Cardiac muscle cell (in vitro differentiated cells and primary cell): Measurements from ENCODE around the gene TMEM203. TPM values are rescaled to one million over a fixed set of nuclear protein-coding genes. Genes with fewer than 3 reads are reported as not detected.

Experiments
- DNase-seq, 2 donors: peaks; one replicate each; pipeline versions ENCODE4 v3.0.0 to v3.0.0-alpha.2; 2010 to 2017; ENCODE audit warnings: low read depth in 1 of 2, low spot score in 1 of 2
- H3K27ac ChIP-seq: fragments of 200-600 bp; sonication (generic); 2 replicates; pipeline ENCODE4 v1.5.1; 2016
- H3K27me3 ChIP-seq: fragments of 200-600 bp; sonication (generic); 2 replicates; pipeline ENCODE4 v1.6.0; 2016; ENCODE audit warnings: control low read depth
- H3K36me3 ChIP-seq: fragments of 200-600 bp; sonication (generic); 2 replicates; pipeline ENCODE4 v1.5.1; 2016; ENCODE audit warnings: control low read depth
- H3K4me1 ChIP-seq: fragments of 200-600 bp; sonication (generic); 2 replicates; pipeline ENCODE4 v1.8.1; 2017; ENCODE audit warnings: low read depth, mild to moderate bottlenecking, mixed run types
- H3K4me3 ChIP-seq: fragments of 200-600 bp; sonication (generic); 2 replicates; pipeline ENCODE4 v1.5.1; 2016; ENCODE audit warnings: mild to moderate bottlenecking
- H3K9me3 ChIP-seq: fragments of 200-600 bp; sonication (generic); 2 replicates; pipeline ENCODE4 v1.5.1; 2017; ENCODE audit warnings: low read depth, mild to moderate bottlenecking, control low read depth
- polyA plus RNA-seq: library from polyadenylated mRNA; unstranded; fragments of >200 nt; fragmentation: Nextera tagmentation; extraction: Ambion mirVana; gene quantifications from 2 replicates; pipeline ENCODE4 v1.2.1, GENCODE V29; 2016
- total RNA-seq: library from RNA; depleted of rRNA; stranded (reverse); fragments of >200 nt; gene quantifications from 2 replicates; pipeline ENCODE4 v1.2.3, GENCODE V29; 2016
- TF ChIP-seq, protein P1 (sequence below): IDR thresholded peaks from 2 replicates; pipeline ENCODE4 v1.5.1; 2012; ENCODE audit warnings: low read depth, mild to moderate bottlenecking, low read length

TMEM203 gene
- total and polyA plus RNA-seq, 2 experiments from 2014 or later: 44.7 to 86.6 TPM

- Histone ChIP-seq H3K27ac (no peak overlapping the region), H3K36me3 (no peaks in the 10 kb centered on the region), H3K4me1 (peaks cover 8% of the 10 kb centered on the region), H3K4me3 (no peak overlapping the region), H3K27me3 (no peaks in the 10 kb centered on the region), H3K9me3 (no peaks in the 10 kb centered on the region)
- TF ChIP-seq, protein P1, sequence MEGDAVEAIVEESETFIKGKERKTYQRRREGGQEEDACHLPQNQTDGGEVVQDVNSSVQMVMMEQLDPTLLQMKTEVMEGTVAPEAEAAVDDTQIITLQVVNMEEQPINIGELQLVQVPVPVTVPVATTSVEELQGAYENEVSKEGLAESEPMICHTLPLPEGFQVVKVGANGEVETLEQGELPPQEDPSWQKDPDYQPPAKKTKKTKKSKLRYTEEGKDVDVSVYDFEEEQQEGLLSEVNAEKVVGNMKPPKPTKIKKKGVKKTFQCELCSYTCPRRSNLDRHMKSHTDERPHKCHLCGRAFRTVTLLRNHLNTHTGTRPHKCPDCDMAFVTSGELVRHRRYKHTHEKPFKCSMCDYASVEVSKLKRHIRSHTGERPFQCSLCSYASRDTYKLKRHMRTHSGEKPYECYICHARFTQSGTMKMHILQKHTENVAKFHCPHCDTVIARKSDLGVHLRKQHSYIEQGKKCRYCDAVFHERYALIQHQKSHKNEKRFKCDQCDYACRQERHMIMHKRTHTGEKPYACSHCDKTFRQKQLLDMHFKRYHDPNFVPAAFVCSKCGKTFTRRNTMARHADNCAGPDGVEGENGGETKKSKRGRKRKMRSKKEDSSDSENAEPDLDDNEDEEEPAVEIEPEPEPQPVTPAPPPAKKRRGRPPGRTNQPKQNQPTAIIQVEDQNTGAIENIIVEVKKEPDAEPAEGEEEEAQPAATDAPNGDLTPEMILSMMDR: no peak
- no peak for DNase-seq
Measured at GRCh38 chr9:137226338-137227053, 21.0 kb upstream of the TMEM203 start.

DNA sequence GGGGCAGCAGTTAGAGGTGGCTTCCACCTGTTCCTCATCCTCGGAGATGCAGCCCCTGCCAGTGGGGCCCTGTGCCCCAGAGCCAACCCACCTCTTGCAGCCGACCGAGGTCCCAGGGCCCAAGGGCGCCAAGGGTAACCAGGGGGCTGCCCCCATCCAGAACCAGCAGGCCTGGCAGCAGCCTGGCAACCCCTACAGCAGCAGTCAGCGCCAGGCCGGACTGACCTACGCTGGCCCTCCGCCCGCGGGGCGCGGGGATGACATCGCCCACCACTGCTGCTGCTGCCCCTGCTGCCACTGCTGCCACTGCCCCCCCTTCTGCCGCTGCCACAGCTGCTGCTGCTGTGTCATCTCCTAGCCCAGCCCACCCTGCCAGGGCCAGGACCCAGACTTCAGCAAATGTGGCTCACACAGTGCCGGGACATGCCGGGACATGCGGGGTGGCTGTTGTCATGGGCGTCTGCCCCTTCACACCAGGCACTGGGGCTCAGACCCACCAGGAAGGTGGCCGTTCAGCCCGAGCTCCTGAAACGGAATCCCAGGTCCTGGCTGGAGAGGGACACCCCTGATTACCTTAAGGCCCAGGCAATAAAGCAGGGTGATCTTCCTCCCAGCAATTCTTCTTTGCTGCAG is 20.4 kb upstream of the TMEM203 start:
- Histone ChIP-seq H3K36me3 (no peaks in the 10 kb centered on the region), H3K27ac (no peak overlapping the region), H3K27me3 (no peaks in the 10 kb centered on the region), H3K9me3 (no peaks in the 10 kb centered on the region), H3K4me1 (peaks cover 8% of the 10 kb centered on the region), H3K4me3 (no peak overlapping the region)
- TF ChIP-seq, protein P1: no peak
- DNase-seq: no peak

GRCh38 chr9:137224830-137225694 is 19.6 kb upstream of the TMEM203 start, which contains the start of gene CYSRT1:
CYSRT1 (plus strand) TSS chr9:137225174; CDS start chr9:137225622, 448 bp downstream.
- DNase-seq: no peak
- Histone ChIP-seq H3K36me3 (no peaks in the 10 kb centered on the region), H3K4me1 (peaks cover 15% of the 10 kb centered on the region), H3K27ac (peak within 1 kb of the TSS; percentile 81), H3K27me3 (no peaks in the 10 kb centered on the region), H3K9me3 (no peaks in the 10 kb centered on the region), H3K4me3 (peak within 1 kb of the TSS; percentile 49)
- TF ChIP-seq, protein P1: no peak

GRCh38 chr9:137223078-137223970 is 17.9 kb upstream of the TMEM203 start:
- Histone ChIP-seq H3K4me3 (peak overlapping the region; percentile 49), H3K27ac (peak overlapping the region; percentile 81), H3K27me3 (no peaks in the 10 kb centered on the region), H3K4me1 (peaks cover 23% of the 10 kb centered on the region), H3K9me3 (no peaks in the 10 kb centered on the region), H3K36me3 (no peaks in the 10 kb centered on the region)
- TF ChIP-seq, protein P1: no peak
- peak; percentile 98 for DNase-seq
